BLaER1 treated with 17β-estradiol and CSF1 and Interleukin-3, amounts not matched to agents 10 nM and 100 nM (cell line): Measurements from ENCODE around the gene GLIPR1L2.
A peak's percentile ranks its signal among the peaks of the same experiment; 100 is the strongest.

ENCODE experiments used
- H3K27ac ChIP-seq, 11 experiments: shearing (Covaris generic); formaldehyde crosslinking; 2 replicates each; pipeline ENCODE4 v1.8.1; 2022
- H3K27me3 ChIP-seq, 11 experiments: shearing (Covaris generic); formaldehyde crosslinking; 2 replicates each; pipeline ENCODE4 v1.8.1; 2022
- H3K36me3 ChIP-seq, 11 experiments: shearing (Covaris generic); formaldehyde crosslinking; 2 replicates each; pipeline ENCODE4 v1.8.1; 2022
- H3K4me1 ChIP-seq, 10 experiments: shearing (Covaris generic); formaldehyde crosslinking; 2 replicates each; pipeline ENCODE4 v1.8.1; 2022
- H3K4me2 ChIP-seq, 11 experiments: shearing (Covaris generic); formaldehyde crosslinking; 2 replicates each; pipeline ENCODE4 v1.8.1; 2022
- H3K4me3 ChIP-seq, 10 experiments: shearing (Covaris generic); formaldehyde crosslinking; 2 replicates each; pipeline ENCODE4 v1.8.1; 2022
- H3K9ac ChIP-seq, 11 experiments: shearing (Covaris generic); formaldehyde crosslinking; 2 replicates each; pipeline ENCODE4 v1.8.1; 2022
- H3K9me3 ChIP-seq, 11 experiments: shearing (Covaris generic); formaldehyde crosslinking; replicated peaks in 1 of 11; 2 replicates each; pipeline ENCODE4 v1.8.1; 2022
- H4K20me1 ChIP-seq, 11 experiments: shearing (Covaris generic); formaldehyde crosslinking; 2 replicates each; pipeline ENCODE4 v1.8.1; 2022
- Cebpa-rat ChIP-seq, 11 experiments: shearing (Covaris generic); IDR thresholded peaks; 2 replicates each; pipeline ENCODE4 v1.8.1; 2022

The GLIPR1L2 gene

GRCh38 chr12:75366629-75367028, 24.3 kb upstream of the GLIPR1L2 start:
- H3K27ac ChIP-seq: no peak overlapping the region
- H3K9ac ChIP-seq: no peak overlapping the region
- peaks cover 0 to 24% (median 2%) of the 10 kb centered on the region in 10 experiments; a peak in 9 of 20 replicates for H3K4me1 ChIP-seq
- TF ChIP-seq Cebpa-rat (IDR thresholded peaks at IDR 0.05): no peak
- no peaks in the 10 kb centered on the region for H3K36me3 ChIP-seq
- H3K27me3 ChIP-seq: no peaks in the 10 kb centered on the region
- peak overlapping the region in 3 of 11 experiments; percentile 22 to 36 (median 35); a peak in 4 of 22 replicates for H3K4me2 ChIP-seq
- H3K4me3 ChIP-seq: no peak overlapping the region
- peaks cover 0 to 1% (median 0%) of the 10 kb centered on the region in 11 experiments; a peak in 3 of 22 replicates for H3K9me3 ChIP-seq
- H4K20me1 ChIP-seq: no peaks in the 10 kb centered on the region

DNA sequence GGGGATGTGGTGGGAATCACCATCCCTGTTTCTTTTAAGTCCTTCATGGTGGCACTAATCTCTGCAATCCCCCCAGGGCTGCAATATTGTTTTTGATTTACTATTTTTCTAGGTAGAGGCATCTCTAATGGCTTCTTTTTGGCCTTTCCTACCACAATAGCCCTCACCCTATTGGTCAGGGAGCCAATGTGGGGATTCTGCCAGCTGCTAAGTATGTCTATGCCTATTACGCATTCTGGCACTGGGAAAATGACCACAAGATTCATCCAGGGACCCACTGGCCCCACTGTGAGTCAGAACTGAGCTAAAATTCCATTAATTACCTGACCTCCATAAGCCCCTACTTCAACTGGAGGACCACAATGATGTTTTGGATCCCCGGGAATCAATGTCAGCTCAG, 15.9 kb upstream of the GLIPR1L2 start:
- Histone ChIP-seq H3K27me3 (no peaks in the 10 kb centered on the region), H3K4me1 (no peaks in the 10 kb centered on the region)
- TF ChIP-seq Cebpa-rat (IDR thresholded peaks at IDR 0.05): no peak

DNA sequence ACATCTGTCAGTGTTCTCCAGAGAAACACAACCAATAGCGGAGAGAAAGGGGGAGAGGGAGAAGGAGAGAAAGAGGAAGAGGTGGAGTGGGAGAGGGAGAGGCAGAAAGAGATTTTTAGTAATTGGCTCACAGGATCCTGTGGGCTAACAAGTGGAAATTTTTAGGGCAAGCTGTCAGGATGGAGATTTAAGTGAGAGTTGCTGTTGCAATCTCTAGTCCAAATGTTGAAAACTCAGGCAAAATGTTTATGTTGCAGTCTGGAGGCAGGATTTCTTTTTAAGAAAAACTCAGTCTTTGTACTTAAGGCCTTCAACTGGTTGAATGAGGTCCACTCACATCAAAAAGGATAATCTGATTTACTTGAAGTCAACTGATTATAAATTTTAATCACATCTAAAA, 12.5 kb upstream of the GLIPR1L2 start:
- no peak overlapping the region for H3K4me3 ChIP-seq
- no peak overlapping the region for H3K4me2 ChIP-seq
- H3K4me1 ChIP-seq: no peaks in the 10 kb centered on the region
- H3K27me3 ChIP-seq: no peaks in the 10 kb centered on the region
- no peaks in the 10 kb centered on the region for H3K9me3 ChIP-seq
- no peak overlapping the region for H3K27ac ChIP-seq
- H3K9ac ChIP-seq: no peak overlapping the region
- H4K20me1 ChIP-seq: no peaks in the 10 kb centered on the region
- no peak for TF ChIP-seq Cebpa-rat (IDR thresholded peaks at IDR 0.05)
- H3K36me3 ChIP-seq: no peaks in the 10 kb centered on the region

More for the DNA sequence above, 15.9 kb upstream of the GLIPR1L2 start:
- no peak overlapping the region for H3K27ac ChIP-seq
- H4K20me1 ChIP-seq: no peaks in the 10 kb centered on the region
- no peaks in the 10 kb centered on the region for H3K9me3 ChIP-seq
- H3K36me3 ChIP-seq: no peaks in the 10 kb centered on the region
- H3K4me3 ChIP-seq: no peak overlapping the region
- H3K4me2 ChIP-seq: no peak overlapping the region
- no peak overlapping the region for H3K9ac ChIP-seq

GRCh38 chr12:75389061-75389460, 1.8 kb upstream of the GLIPR1L2 start:
- Histone ChIP-seq H3K4me2 (no peak overlapping the region), H3K27ac (no peak overlapping the region), H3K36me3 (no peaks in the 10 kb centered on the region), H3K9ac (no peak overlapping the region), H4K20me1 (no peaks in the 10 kb centered on the region), H3K4me3 (no peak overlapping the region), H3K27me3 (no peaks in the 10 kb centered on the region), H3K9me3 (peaks cover 0 to 6% (median 0%) of the 10 kb centered on the region in 11 experiments; a peak in 5 of 22 replicates), H3K4me1 (peaks cover 0 to 10% (median 0%) of the 10 kb centered on the region in 10 experiments; a peak in 2 of 20 replicates)
- TF ChIP-seq Cebpa-rat (IDR thresholded peaks at IDR 0.05): no peak

- Histone ChIP-seq H3K9me3 (peaks cover 0 to 6% (median 0%) of the 10 kb centered on the region in 11 experiments; a peak in 5 of 22 replicates), H3K27me3 (no peaks in the 10 kb centered on the region), H3K4me1 (peaks cover 0 to 10% (median 0%) of the 10 kb centered on the region in 10 experiments; a peak in 2 of 20 replicates), H3K36me3 (no peaks in the 10 kb centered on the region), H3K4me2 (no peak overlapping the region), H4K20me1 (no peaks in the 10 kb centered on the region), H3K9ac (no peak overlapping the region), H3K4me3 (no peak overlapping the region), H3K27ac (no peak overlapping the region)
- no peak for TF ChIP-seq Cebpa-rat (IDR thresholded peaks at IDR 0.05)
Measured at GRCh38 chr12:75389706-75390105, 1.2 kb upstream of the GLIPR1L2 start.

DNA sequence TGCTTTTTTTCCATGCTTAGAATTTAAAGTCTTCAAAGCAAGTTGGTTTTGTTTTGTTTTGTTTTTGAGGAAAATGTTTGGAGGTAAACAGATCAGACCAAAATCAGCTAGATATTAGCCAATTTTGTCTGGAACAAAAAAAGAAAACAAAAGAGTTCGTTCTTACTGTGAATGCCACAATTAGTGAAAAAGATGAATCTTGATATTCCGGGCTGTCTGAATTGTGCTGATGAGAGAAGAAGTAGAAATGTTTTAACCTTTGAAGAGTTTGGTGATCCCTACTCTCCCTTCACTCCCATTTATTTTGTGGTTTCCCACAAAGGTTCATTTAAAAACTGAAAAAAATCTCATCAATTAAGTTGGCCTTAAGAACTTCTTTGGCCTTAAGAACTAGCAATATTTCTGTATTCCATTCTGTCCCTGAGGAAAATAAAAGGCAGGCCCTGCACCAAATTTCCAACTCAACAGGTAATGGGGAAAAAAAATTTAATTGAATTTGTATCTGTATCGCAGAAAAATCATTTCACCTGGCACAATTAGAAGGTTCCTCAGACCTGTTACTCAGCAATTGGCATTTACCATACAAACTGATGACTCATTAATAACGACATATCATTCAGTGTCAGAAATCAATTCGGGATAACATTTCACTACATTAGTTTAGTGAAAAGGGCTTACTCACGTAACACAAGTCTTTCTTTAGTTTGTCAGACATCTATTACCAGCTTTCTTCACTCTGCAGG, 562 bp upstream of the GLIPR1L2 start:
- Histone ChIP-seq H3K4me3 (no peak overlapping the region), H4K20me1 (no peaks in the 10 kb centered on the region), H3K4me1 (peaks cover 0 to 10% (median 0%) of the 10 kb centered on the region in 10 experiments; a peak in 2 of 20 replicates), H3K27me3 (no peaks in the 10 kb centered on the region), H3K9ac (no peak overlapping the region), H3K9me3 (peaks cover 0 to 6% (median 0%) of the 10 kb centered on the region in 11 experiments; a peak in 5 of 22 replicates), H3K36me3 (no peaks in the 10 kb centered on the region), H3K27ac (no peak overlapping the region), H3K4me2 (no peak overlapping the region)
- no peak for TF ChIP-seq Cebpa-rat (IDR thresholded peaks at IDR 0.05)

DNA sequence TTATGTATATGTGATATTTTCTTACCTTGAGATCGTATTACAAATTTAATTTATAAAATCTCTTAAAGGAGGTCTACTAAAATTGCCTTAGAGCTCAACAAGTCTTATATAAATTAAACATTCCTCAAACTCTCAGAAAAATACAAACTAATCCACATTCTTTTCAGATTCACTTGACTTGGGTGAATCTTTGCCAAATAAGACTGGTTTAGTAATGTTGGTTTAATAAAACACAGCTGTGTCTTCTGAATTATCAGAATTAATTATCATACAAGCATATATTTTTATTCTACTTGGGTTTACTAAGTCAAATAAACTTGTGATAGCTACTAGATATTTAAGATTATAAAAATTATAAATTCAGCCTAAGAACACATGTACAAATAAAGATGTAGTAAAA, 13.3 kb downstream of the GLIPR1L2 start:
- Histone ChIP-seq H3K36me3 (no peaks in the 10 kb centered on the region), H3K9me3 (no peaks in the 10 kb centered on the region), H3K4me1 (no peaks in the 10 kb centered on the region), H3K27me3 (no peaks in the 10 kb centered on the region), H3K4me2 (no peak overlapping the region), H4K20me1 (no peaks in the 10 kb centered on the region), H3K4me3 (no peak overlapping the region), H3K9ac (no peak overlapping the region), H3K27ac (no peak overlapping the region)
- TF ChIP-seq Cebpa-rat (IDR thresholded peaks at IDR 0.05): no peak

DNA sequence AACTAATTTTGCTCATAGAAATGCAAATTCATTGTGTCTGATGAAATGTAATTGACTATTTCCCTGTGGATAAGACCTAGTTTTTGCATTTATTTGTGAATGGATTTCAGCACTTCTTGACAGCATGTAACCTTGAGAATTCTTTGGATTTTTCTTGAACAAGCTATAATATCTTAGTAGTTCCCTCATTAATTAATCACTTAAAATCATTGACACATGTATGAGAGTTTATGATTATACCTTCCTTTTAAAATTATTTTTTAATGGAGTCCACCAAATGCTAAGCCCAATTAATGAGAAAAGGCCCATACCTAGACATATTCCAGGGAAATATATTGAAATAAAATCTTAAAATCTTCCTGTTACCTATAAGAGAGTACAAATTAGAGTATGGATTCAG, 16.8 kb downstream of the GLIPR1L2 start:
- no peaks in the 10 kb centered on the region for H4K20me1 ChIP-seq
- TF ChIP-seq Cebpa-rat (IDR thresholded peaks at IDR 0.05): no peak
- no peak overlapping the region for H3K4me2 ChIP-seq
- no peaks in the 10 kb centered on the region for H3K36me3 ChIP-seq
- no peaks in the 10 kb centered on the region for H3K9me3 ChIP-seq
- H3K4me3 ChIP-seq: no peak overlapping the region
- H3K4me1 ChIP-seq: no peaks in the 10 kb centered on the region
- H3K27me3 ChIP-seq: no peaks in the 10 kb centered on the region
- no peak overlapping the region for H3K9ac ChIP-seq
- H3K27ac ChIP-seq: no peak overlapping the region

GRCh38 chr12:75409830-75410229, 18.9 kb downstream of the GLIPR1L2 start:
- Histone ChIP-seq H3K27me3 (no peaks in the 10 kb centered on the region), H4K20me1 (no peaks in the 10 kb centered on the region), H3K4me1 (no peaks in the 10 kb centered on the region), H3K9me3 (no peaks in the 10 kb centered on the region), H3K27ac (no peak overlapping the region), H3K36me3 (no peaks in the 10 kb centered on the region), H3K4me2 (no peak overlapping the region), H3K4me3 (no peak overlapping the region), H3K9ac (no peak overlapping the region)
- TF ChIP-seq Cebpa-rat (IDR thresholded peaks at IDR 0.05): no peak

DNA sequence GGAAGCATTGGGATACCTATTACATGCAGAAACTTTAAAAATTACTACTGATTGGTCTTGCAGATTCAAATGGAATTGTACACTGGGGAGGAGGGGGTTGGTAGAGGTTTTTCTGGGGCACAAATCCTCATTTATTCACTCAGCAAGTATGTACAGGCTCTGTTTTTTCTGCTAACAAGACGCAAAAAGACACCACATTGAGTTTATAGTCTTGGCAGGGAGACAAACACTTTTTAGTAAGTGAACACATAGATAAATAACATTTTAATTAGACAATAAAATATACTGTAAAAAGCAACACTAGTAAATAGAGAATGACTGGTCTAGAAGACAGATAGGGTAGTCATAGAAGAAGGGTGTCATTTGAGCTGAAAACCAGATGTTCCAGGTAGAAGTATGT, 23.8 kb downstream of the GLIPR1L2 start:
- no peak for TF ChIP-seq Cebpa-rat (IDR thresholded peaks at IDR 0.05)
- Histone ChIP-seq H3K4me1 (no peaks in the 10 kb centered on the region), H3K4me3 (no peak overlapping the region), H3K9ac (no peak overlapping the region), H3K4me2 (no peak overlapping the region), H3K9me3 (no peaks in the 10 kb centered on the region), H3K27me3 (no peaks in the 10 kb centered on the region), H4K20me1 (no peaks in the 10 kb centered on the region), H3K27ac (no peak overlapping the region), H3K36me3 (no peaks in the 10 kb centered on the region)
